Measurements from ENCODE around the gene NPFF. TPM values are rescaled to one million over a fixed set of nuclear protein-coding genes. Genes with fewer than 3 reads are reported as not detected.

NPFF gene
- total RNA-seq, 2 donors from 2014 or later = not detected

GRCh38 chr12:53463802-53464560 lies 43.3 kb downstream of the NPFF start:
- H3K4me3 Mint-ChIP-seq = no peak overlapping the region
- peak overlapping the region; percentile 14 for H3K4me3 ChIP-seq (ENCODE audit: low read length)
- WGBS, 2 experiments (ENCODE audit: insufficient coverage in 1 of 2, insufficient read length in 1 of 2) = 79 to 96% methylated on average over 4 to 5 of the region's 5 CpGs
- H3K4me1 ChIP-seq (ENCODE audit: control insufficient read depth, insufficient read depth, low read length) = peaks cover 14% of the 10 kb centered on the region
- H3K4me1 Mint-ChIP-seq = peaks cover 80% of the 10 kb centered on the region
- H3K36me3 Mint-ChIP-seq (ENCODE audit: low read depth) = peaks cover 92% of the 10 kb centered on the region
- no peaks in the 10 kb centered on the region for H3K9me3 ChIP-seq (ENCODE audit: control insufficient read depth, low read length)
- H3K9ac ChIP-seq (ENCODE audit: extremely low read depth, low read length, poor library complexity, severe bottlenecking) = no peak overlapping the region
- TF ChIP-seq CTCF (conservative IDR thresholded peaks at IDR 0.05) = no peak
- H3K27me3 ChIP-seq (ENCODE audit: control insufficient read depth, insufficient read depth, low read length, poor library complexity, severe bottlenecking) = no peaks in the 10 kb centered on the region
- peaks cover 98% of the 10 kb centered on the region for H3K36me3 ChIP-seq (ENCODE audit: control insufficient read depth, insufficient read depth, low read length)
- H3K27me3 Mint-ChIP-seq (ENCODE audit: insufficient read depth) = no peaks in the 10 kb centered on the region
- H3K27ac Mint-ChIP-seq = no peak overlapping the region
- DNase-seq = peak; percentile 52
- H3K27ac ChIP-seq (ENCODE audit: low read depth, low read length) = no peak overlapping the region
- H3K9me3 Mint-ChIP-seq = no peaks in the 10 kb centered on the region

DNA sequence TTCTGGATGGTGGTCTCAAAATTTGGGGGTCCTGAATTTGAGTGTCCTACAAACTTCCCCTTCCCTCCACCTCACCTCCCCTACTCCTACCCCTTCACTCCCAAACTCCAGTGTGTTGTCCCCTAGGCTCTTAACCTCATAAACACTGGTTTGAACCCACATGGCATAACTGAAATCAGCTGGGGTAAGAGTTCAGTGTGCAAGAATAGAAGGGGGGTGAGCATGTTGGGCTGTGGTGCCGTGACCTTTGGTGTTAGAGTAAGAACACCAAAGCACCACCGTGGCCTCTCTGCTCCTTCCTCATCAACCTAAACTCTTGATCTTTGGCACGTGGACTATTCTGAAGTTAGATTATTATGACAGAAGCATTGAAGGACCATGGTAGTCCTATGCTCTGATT lies 44.3 kb downstream of the NPFF start:
- Mint-ChIP-seq H3K27me3 (ENCODE audit: insufficient read depth) (no peaks in the 10 kb centered on the region), H3K4me1 (peaks cover 79% of the 10 kb centered on the region), H3K4me3 (no peak overlapping the region), H3K36me3 (ENCODE audit: low read depth) (peaks cover 92% of the 10 kb centered on the region), H3K9me3 (no peaks in the 10 kb centered on the region), H3K27ac (no peak overlapping the region)
- WGBS, 2 experiments (ENCODE audit: insufficient coverage in 1 of 2, insufficient read length in 1 of 2) = 93% methylated on average over 3 of the region's 3 CpGs; no CpG with 5 or more reads in 1 of the 2 experiments
- H3K36me3 ChIP-seq (ENCODE audit: control insufficient read depth, insufficient read depth, low read length) = peaks cover 98% of the 10 kb centered on the region
- DNase-seq = peak; percentile 49
- no peak overlapping the region for H3K27ac ChIP-seq (ENCODE audit: low read depth, low read length)
- no peak overlapping the region for H3K9ac ChIP-seq (ENCODE audit: extremely low read depth, low read length, poor library complexity, severe bottlenecking)
- peaks cover 14% of the 10 kb centered on the region for H3K4me1 ChIP-seq (ENCODE audit: control insufficient read depth, insufficient read depth, low read length)
- H3K27me3 ChIP-seq (ENCODE audit: control insufficient read depth, insufficient read depth, low read length, poor library complexity, severe bottlenecking) = no peaks in the 10 kb centered on the region
- no peaks in the 10 kb centered on the region for H3K9me3 ChIP-seq (ENCODE audit: control insufficient read depth, low read length)
- peak overlapping the region; percentile 14 for H3K4me3 ChIP-seq (ENCODE audit: low read length)
- no peak for TF ChIP-seq CTCF (conservative IDR thresholded peaks at IDR 0.05)

GRCh38 chr12:53461591-53461990 lies 45.7 kb downstream of the NPFF start:
- TF ChIP-seq CTCF (conservative IDR thresholded peaks at IDR 0.05) = no peak
- Mint-ChIP-seq H3K4me1 (peaks cover 69% of the 10 kb centered on the region), H3K36me3 (ENCODE audit: low read depth) (peaks cover 86% of the 10 kb centered on the region), H3K9me3 (no peaks in the 10 kb centered on the region), H3K4me3 (no peak overlapping the region), H3K27me3 (ENCODE audit: insufficient read depth) (no peaks in the 10 kb centered on the region), H3K27ac (no peak overlapping the region)
- no peak overlapping the region for H3K4me3 ChIP-seq (ENCODE audit: low read length)
- peaks cover 98% of the 10 kb centered on the region for H3K36me3 ChIP-seq (ENCODE audit: control insufficient read depth, insufficient read depth, low read length)
- 92 to 94% methylated on average over 7 to 8 of the region's 8 CpGs for WGBS, 2 experiments (ENCODE audit: insufficient coverage in 1 of 2, insufficient read length in 1 of 2)
- no peak overlapping the region for H3K9ac ChIP-seq (ENCODE audit: extremely low read depth, low read length, poor library complexity, severe bottlenecking)
- no peaks in the 10 kb centered on the region for H3K9me3 ChIP-seq (ENCODE audit: control insufficient read depth, low read length)
- DNase-seq = peak; percentile 45
- peaks cover 17% of the 10 kb centered on the region for H3K4me1 ChIP-seq (ENCODE audit: control insufficient read depth, insufficient read depth, low read length)
- no peak overlapping the region for H3K27ac ChIP-seq (ENCODE audit: low read depth, low read length)
- H3K27me3 ChIP-seq (ENCODE audit: control insufficient read depth, insufficient read depth, low read length, poor library complexity, severe bottlenecking) = no peaks in the 10 kb centered on the region

Measured in endodermal cell (in vitro differentiated cells).